ENCODE results near the gene YWHAE. TPM values are rescaled to one million over a fixed set of nuclear protein-coding genes. Genes with fewer than 3 reads are reported as not detected.
"Not testable (repeated sequence)": the region's sequence is repeated elsewhere in the genome, so short reads cannot be mapped to it uniquely, and the experiment has no call there.

YWHAE gene
- total RNA-seq (100 to 1,000 TPM; 119 to 129 (median 126) TPM), total RNA-seq (45.0 to 283 (median 80.1) reads per million in 29 experiments)
- 80.8 TPM for total RNA-seq (2013)

DNA sequence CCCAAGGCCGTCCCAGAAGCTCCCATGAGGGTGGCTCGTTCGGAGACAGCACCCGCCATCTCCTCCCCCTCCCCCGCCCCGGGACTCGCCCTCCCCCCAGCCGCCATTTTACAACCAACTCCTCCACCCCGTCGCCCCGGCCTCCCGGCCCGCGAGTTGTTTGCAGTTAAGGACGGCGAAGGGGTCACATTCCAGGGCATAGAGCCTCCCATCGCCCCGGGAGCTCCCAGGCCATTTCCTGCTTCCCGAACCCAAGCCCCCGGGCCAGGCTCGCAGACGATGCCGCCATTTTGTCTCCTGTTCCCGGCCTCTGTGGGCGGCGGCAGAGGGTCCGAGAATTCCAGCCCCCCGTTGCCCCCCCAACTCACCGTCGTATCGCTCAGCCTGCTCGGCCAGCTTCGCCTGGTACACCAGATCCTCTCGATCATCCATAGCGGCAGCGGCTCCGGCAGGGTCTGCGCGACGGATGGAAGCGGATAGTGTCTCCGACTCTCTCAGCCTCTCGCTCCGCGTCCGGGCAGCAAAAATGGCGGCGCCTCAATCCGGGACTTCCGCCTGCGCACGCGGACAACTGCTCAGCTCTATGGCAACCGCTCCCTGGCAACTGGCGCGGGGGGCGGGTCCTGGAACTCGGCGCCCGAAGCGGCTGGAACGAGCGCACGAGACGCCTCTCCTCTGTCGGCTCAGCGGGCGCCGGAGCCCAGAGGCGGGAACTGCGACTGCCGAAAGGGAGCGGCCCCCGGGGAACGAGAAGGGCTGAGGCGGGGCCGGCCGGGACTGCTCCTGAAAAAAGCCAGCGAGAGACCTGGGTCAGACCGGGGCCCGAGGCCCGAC, at the start of gene YWHAE:
YWHAE (minus strand) TSS at position 544 of the 834 bp plus-strand sequence; CDS start at position 432, 112 bp downstream.
- H3K36me3 Mint-ChIP-seq: peaks cover 15% of the 10 kb centered on the region
- under 1% methylated on average over 72 of the region's 82 CpGs for WGBS (ENCODE audit: insufficient coverage)
- ATAC-seq (replicated peaks in 1 of 4) (peak; percentile 86 to 91 (median 90)), DNase-seq (peak; percentile 91 to 98 (median 94))
- H3K4me3 Mint-ChIP-seq: peak within 1 kb of the TSS; percentile 97 to 99 (median 98)
- no peaks in the 10 kb centered on the region for H3K27me3 Mint-ChIP-seq
- ChIA-PET POLR2A (interaction anchor here (0.6 to 1.2 kb wide), 6 partner anchors 8 to 44 kb away, joined by 3 to 14 read pairs (median 4); no protein-coding TSS in a partner anchor), CTCF (interaction anchor here (0.6 to 1.2 kb wide), 4 partner anchors 13 to 40 kb away, joined by 3 to 5 read pairs (median 4); no protein-coding TSS in a partner anchor)
- Histone ChIP-seq H3K4me1 (ENCODE audit: control insufficient read depth in 1 of 2, extremely low read depth in 1 of 2, insufficient read depth in 2 of 2, low read length in 2 of 2) (peaks cover 18 to 37% of the 10 kb centered on the region in 2 experiments), H3K27me3 (replicated peaks in 1 of 2; ENCODE audit: control insufficient read depth in 2 of 2, extremely low read depth in 1 of 2, insufficient read depth in 2 of 2, low read length in 1 of 2) (no peaks in the 10 kb centered on the region), H3K27ac (ENCODE audit: low read length) (peak within 1 kb of the TSS; percentile 84), H3K9me3 (no peaks in the 10 kb centered on the region), H3K36me3 (ENCODE audit: control insufficient read depth in 2 of 2, extremely low read depth in 1 of 2, insufficient read depth in 1 of 2, low read length in 1 of 2) (peaks cover 3 to 4% of the 10 kb centered on the region in 2 donors), H3K4me3 (ENCODE audit: control insufficient read depth in 1 of 2, extremely low read depth in 1 of 2, low read length in 1 of 2) (peak within 1 kb of the TSS; percentile 92 to 95)
- no peaks in the 10 kb centered on the region for H3K9me3 Mint-ChIP-seq
- peaks cover 34 to 43% (median 40%) of the 10 kb centered on the region in 3 donors for H3K4me1 Mint-ChIP-seq
- H3K27ac Mint-ChIP-seq: peak within 1 kb of the TSS; percentile 97 to 98

DNA sequence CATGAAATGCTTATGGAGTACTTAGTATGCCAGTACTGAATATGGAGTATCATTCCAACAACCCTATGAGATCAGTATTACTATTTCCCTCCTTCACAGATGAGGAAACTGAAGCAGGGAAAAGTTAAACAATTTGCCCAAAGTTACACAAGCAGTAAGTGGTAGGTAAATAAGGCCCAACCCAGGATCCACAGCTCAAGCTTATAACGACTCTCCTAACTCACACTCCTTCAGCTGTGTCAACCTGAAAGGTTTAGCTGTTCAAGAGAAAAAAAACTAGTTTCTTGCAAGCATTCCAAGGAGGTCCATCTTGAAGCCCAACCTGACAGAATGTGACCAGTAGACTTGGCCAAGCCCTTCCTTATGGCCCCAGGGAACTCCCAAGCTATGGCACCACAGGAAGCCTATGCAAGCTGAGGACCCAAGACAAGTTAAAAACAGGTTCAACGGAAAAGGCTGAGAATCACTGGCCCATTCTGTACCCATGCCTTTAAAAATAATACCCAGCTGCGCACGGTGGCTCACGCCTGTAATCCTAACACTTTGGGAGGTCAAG, 49.5 kb upstream of the YWHAE start:
- DNase-seq: no peak
- no peak overlapping the region for H3K27ac ChIP-seq (ENCODE audit: low read length)
- POLR2A ChIA-PET: interaction anchor here (0.6 kb wide), 2 partner anchors 48 to 69 kb away, joined by 4 to 7 read pairs; no protein-coding TSS in a partner anchor
- peak overlapping the region in 1 of 3 donors; percentile 2 for H3K4me3 Mint-ChIP-seq
- H3K4me1 ChIP-seq (ENCODE audit: control insufficient read depth in 1 of 2, extremely low read depth in 1 of 2, insufficient read depth in 2 of 2, low read length in 2 of 2): peaks cover 9 to 59% of the 10 kb centered on the region in 2 experiments
- no peak overlapping the region for H3K4me3 ChIP-seq (ENCODE audit: control insufficient read depth in 1 of 2, extremely low read depth in 1 of 2, low read length in 1 of 2)
- H3K27me3 Mint-ChIP-seq: no peaks in the 10 kb centered on the region
- H3K9me3 Mint-ChIP-seq: no peaks in the 10 kb centered on the region
- CTCF ChIA-PET: no interaction called here
- no peaks in the 10 kb centered on the region for H3K27me3 ChIP-seq (replicated peaks in 1 of 2; ENCODE audit: control insufficient read depth in 2 of 2, extremely low read depth in 1 of 2, insufficient read depth in 2 of 2, low read length in 1 of 2)
- ATAC-seq (replicated peaks in 1 of 4): no peak
- H3K36me3 Mint-ChIP-seq: peaks cover 5% of the 10 kb centered on the region
- peaks cover 0 to 15% of the 10 kb centered on the region in 2 donors for H3K36me3 ChIP-seq (ENCODE audit: control insufficient read depth in 2 of 2, extremely low read depth in 1 of 2, insufficient read depth in 1 of 2, low read length in 1 of 2)
- no peaks in the 10 kb centered on the region for H3K9me3 ChIP-seq
- peaks cover 53 to 72% (median 71%) of the 10 kb centered on the region in 3 donors for H3K4me1 Mint-ChIP-seq
- no peak overlapping the region for H3K27ac Mint-ChIP-seq
- no CpG with 5 or more reads among the region's 5 CpGs for WGBS (ENCODE audit: insufficient coverage)

DNA sequence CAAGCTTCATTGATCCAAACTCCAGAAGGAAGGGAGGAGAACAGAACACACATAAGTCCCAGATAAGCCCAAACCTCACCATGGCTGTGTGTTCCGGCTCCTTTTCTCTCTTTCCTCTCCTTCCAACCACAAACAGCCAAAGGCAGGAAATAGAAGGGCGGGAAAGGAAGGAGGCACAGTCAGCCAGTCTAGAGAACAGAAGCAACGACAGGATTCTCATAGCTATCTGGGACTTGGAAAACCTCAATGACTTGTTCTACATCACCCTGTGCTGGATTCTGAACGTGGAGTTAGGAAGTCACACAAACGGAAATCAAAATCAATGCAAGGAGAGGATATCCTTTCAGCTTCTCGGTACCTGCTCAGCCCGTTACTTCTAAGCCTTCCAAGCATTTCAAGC, 47.0 kb upstream of the YWHAE start:
- H3K4me1 ChIP-seq (ENCODE audit: control insufficient read depth in 1 of 2, extremely low read depth in 1 of 2, insufficient read depth in 2 of 2, low read length in 2 of 2): peaks cover 7 to 43% of the 10 kb centered on the region in 2 experiments
- ChIA-PET CTCF (interaction anchor here in 1 of 2 donors (1.8 kb wide), 1 partner anchor 82 kb away, joined by 4 read pairs; no protein-coding TSS in a partner anchor), POLR2A (interaction anchor here in 1 of 2 donors (0.6 kb wide), 1 partner anchor 23 kb away, joined by 3 read pairs; no protein-coding TSS in a partner anchor)
- Mint-ChIP-seq H3K4me1 (peaks cover 29 to 53% (median 53%) of the 10 kb centered on the region in 3 donors), H3K27ac (peak overlapping the region in 1 of 2 donors; percentile 39), H3K9me3 (no peaks in the 10 kb centered on the region), H3K27me3 (no peaks in the 10 kb centered on the region), H3K36me3 (no peaks in the 10 kb centered on the region), H3K4me3 (peak overlapping the region in 1 of 3 donors; percentile 42)
- no peak overlapping the region for H3K4me3 ChIP-seq (ENCODE audit: control insufficient read depth in 1 of 2, extremely low read depth in 1 of 2, low read length in 1 of 2)
- H3K27ac ChIP-seq (ENCODE audit: low read length): no peak overlapping the region
- no peaks in the 10 kb centered on the region for H3K9me3 ChIP-seq
- ATAC-seq (replicated peaks in 1 of 4) (peak in 1 of 4 experiments; percentile 22), DNase-seq (no peak)
- H3K27me3 ChIP-seq (replicated peaks in 1 of 2; ENCODE audit: control insufficient read depth in 2 of 2, extremely low read depth in 1 of 2, insufficient read depth in 2 of 2, low read length in 1 of 2): no peaks in the 10 kb centered on the region
- H3K36me3 ChIP-seq (ENCODE audit: control insufficient read depth in 2 of 2, extremely low read depth in 1 of 2, insufficient read depth in 1 of 2, low read length in 1 of 2): peaks cover 0 to 15% of the 10 kb centered on the region in 2 donors
- WGBS (ENCODE audit: insufficient coverage): 64% methylated on average over 2 of the region's 7 CpGs

DNA sequence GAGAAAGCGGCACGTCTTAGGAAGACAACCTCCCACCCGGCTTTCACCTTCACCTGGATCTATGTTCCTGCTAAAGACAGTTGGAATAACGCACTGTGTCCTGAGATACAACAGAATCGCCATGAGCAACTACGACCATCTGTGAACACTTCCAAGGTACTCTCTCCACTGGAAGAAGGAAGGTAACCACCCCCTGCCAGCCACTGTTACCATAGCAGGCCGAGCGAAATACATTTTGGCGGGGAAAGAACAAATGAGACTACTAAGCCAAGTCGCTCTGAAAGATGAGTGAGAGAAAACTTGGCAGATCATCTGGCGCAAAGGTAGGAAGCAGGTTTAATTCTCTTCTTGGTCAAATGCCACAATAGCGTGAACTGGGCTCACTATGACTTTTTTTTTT, 46.2 kb upstream of the YWHAE start:
- ChIA-PET POLR2A (no interaction called here), CTCF (interaction anchor here in 1 of 2 donors (1.8 kb wide), 1 partner anchor 81 kb away, joined by 4 read pairs; no protein-coding TSS in a partner anchor)
- no peaks in the 10 kb centered on the region for H3K9me3 Mint-ChIP-seq

DNA sequence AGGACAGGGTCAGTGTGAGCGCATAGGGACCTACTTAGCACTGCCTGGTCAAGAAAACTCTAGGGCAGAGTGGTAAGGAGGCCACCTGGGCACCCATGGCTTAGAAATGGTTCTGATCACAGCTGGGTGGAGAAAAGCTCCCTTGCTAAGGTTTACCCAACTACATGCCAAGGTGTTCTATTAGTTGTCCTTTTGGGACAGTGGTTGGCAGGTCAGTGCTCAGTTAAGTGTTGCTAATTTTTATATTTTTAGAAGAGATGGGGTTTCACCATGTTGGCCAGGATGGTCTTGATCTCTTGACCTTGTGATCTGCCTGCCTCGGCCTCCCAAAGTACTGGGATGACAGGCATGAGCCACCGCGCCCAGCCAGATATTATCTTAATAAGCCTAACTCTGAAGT, 45.7 kb upstream of the YWHAE start:
- H3K27ac ChIP-seq (ENCODE audit: low read length): not testable (repeated sequence)

More for the DNA sequence above, 46.2 kb upstream of the YWHAE start:
- ATAC-seq (replicated peaks in 1 of 4) (no peak), DNase-seq (no peak)
- H3K27me3 ChIP-seq (replicated peaks in 1 of 2; ENCODE audit: control insufficient read depth in 2 of 2, extremely low read depth in 1 of 2, insufficient read depth in 2 of 2, low read length in 1 of 2): no peaks in the 10 kb centered on the region
- H3K36me3 ChIP-seq (ENCODE audit: control insufficient read depth in 2 of 2, extremely low read depth in 1 of 2, insufficient read depth in 1 of 2, low read length in 1 of 2): peaks cover 0 to 12% of the 10 kb centered on the region in 2 donors
- no peak overlapping the region for H3K4me3 ChIP-seq (ENCODE audit: control insufficient read depth in 1 of 2, extremely low read depth in 1 of 2, low read length in 1 of 2)
- no peaks in the 10 kb centered on the region for H3K36me3 Mint-ChIP-seq
- no peak overlapping the region for H3K27ac ChIP-seq (ENCODE audit: low read length)
- H3K4me3 Mint-ChIP-seq: peak overlapping the region in 1 of 3 donors; percentile 19
- H3K27me3 Mint-ChIP-seq: no peaks in the 10 kb centered on the region
- H3K9me3 ChIP-seq: no peaks in the 10 kb centered on the region
- H3K4me1 ChIP-seq (ENCODE audit: control insufficient read depth in 1 of 2, extremely low read depth in 1 of 2, insufficient read depth in 2 of 2, low read length in 2 of 2): peaks cover 7 to 36% of the 10 kb centered on the region in 2 experiments
- H3K4me1 Mint-ChIP-seq: peaks cover 27 to 48% (median 47%) of the 10 kb centered on the region in 3 donors
- 96% methylated on average over 9 of the region's 12 CpGs for WGBS (ENCODE audit: insufficient coverage)
- H3K27ac Mint-ChIP-seq: no peak overlapping the region

DNA sequence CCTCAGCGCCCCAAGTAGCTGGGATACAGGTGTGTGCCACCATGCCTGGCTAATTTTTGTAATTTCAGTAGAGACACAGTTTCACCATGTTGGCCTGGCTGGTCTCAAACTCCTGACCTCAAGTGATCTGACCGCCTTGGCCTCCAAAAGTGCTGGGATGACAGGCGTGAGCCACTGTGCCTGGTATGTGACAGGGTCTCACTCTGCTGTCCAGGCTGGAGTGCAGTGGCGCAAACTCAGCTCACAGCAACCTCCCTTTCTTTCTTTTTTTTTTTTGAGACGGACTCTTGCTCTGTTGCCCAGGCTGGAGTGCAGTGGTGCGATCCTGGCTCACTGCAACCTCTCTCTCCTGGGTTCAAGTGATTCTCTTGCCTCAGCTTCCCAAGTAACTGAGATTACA, 42.7 kb upstream of the YWHAE start:
- H3K27ac Mint-ChIP-seq; H3K4me3 Mint-ChIP-seq; H3K27me3 ChIP-seq (replicated peaks in 1 of 2; ENCODE audit: control insufficient read depth in 2 of 2, extremely low read depth in 1 of 2, insufficient read depth in 2 of 2, low read length in 1 of 2); DNase-seq; ATAC-seq (replicated peaks in 1 of 4); POLR2A ChIA-PET; H3K27me3 Mint-ChIP-seq; H3K4me3 ChIP-seq (ENCODE audit: control insufficient read depth in 1 of 2, extremely low read depth in 1 of 2, low read length in 1 of 2); H3K9me3 Mint-ChIP-seq; H3K9me3 ChIP-seq; H3K27ac ChIP-seq (ENCODE audit: low read length); H3K36me3 Mint-ChIP-seq: not testable (repeated sequence)
- WGBS (ENCODE audit: insufficient coverage): 100% methylated on average over 2 of the region's 6 CpGs
- peaks cover 22 to 44% (median 40%) of the 10 kb centered on the region in 3 donors for H3K4me1 Mint-ChIP-seq
- CTCF ChIA-PET: interaction anchor here in 1 of 2 donors (0.7 kb wide), 1 partner anchor 421 kb away, joined by 4 read pairs; no protein-coding TSS in a partner anchor
- Histone ChIP-seq H3K4me1 (ENCODE audit: control insufficient read depth in 1 of 2, extremely low read depth in 1 of 2, insufficient read depth in 2 of 2, low read length in 2 of 2) (peaks cover 3 to 14% of the 10 kb centered on the region in 2 experiments), H3K36me3 (ENCODE audit: control insufficient read depth in 2 of 2, extremely low read depth in 1 of 2, insufficient read depth in 1 of 2, low read length in 1 of 2) (peaks cover 0 to 10% of the 10 kb centered on the region in 2 donors)

More for the DNA sequence above, 45.7 kb upstream of the YWHAE start:
- H3K27me3 Mint-ChIP-seq; H3K27ac Mint-ChIP-seq; H3K4me3 Mint-ChIP-seq; H3K4me3 ChIP-seq (ENCODE audit: control insufficient read depth in 1 of 2, extremely low read depth in 1 of 2, low read length in 1 of 2); POLR2A ChIA-PET; ATAC-seq (replicated peaks in 1 of 4); H3K27me3 ChIP-seq (replicated peaks in 1 of 2; ENCODE audit: control insufficient read depth in 2 of 2, extremely low read depth in 1 of 2, insufficient read depth in 2 of 2, low read length in 1 of 2); DNase-seq; H3K36me3 Mint-ChIP-seq; H3K9me3 Mint-ChIP-seq; H3K9me3 ChIP-seq: not testable (repeated sequence)
- peaks cover 7 to 36% of the 10 kb centered on the region in 2 experiments for H3K4me1 ChIP-seq (ENCODE audit: control insufficient read depth in 1 of 2, extremely low read depth in 1 of 2, insufficient read depth in 2 of 2, low read length in 2 of 2)
- CTCF ChIA-PET: interaction anchor here in 1 of 2 donors (1.8 kb wide), 1 partner anchor 80 kb away, joined by 4 read pairs; no protein-coding TSS in a partner anchor
- 96% methylated on average over 4 of the region's 4 CpGs for WGBS (ENCODE audit: insufficient coverage)
- peaks cover 27 to 48% (median 47%) of the 10 kb centered on the region in 3 donors for H3K4me1 Mint-ChIP-seq
- peaks cover 0 to 12% of the 10 kb centered on the region in 2 donors for H3K36me3 ChIP-seq (ENCODE audit: control insufficient read depth in 2 of 2, extremely low read depth in 1 of 2, insufficient read depth in 1 of 2, low read length in 1 of 2)
